GM12878 (cell line): ENCODE measurements around the gene HOXB3. TPM values are rescaled to one million over a fixed set of nuclear protein-coding genes. Genes with fewer than 3 reads are reported as not detected.

Experiments used
- ATAC-seq: fragments of 200-7000 bp; cut with Tn5 transposase; 3 replicates; pipeline ENCODE4 v1.9.1; 2020; ENCODE audit warnings: mild to moderate bottlenecking, moderate library complexity
- BruUV-seq: library from RNA; stranded (reverse); fragments of 400-500 nt; replicated peaks from 2 replicates; lab custom pipeline; 2021; lab: Mats Ljungman, UMichigan
- CTCF ChIA-PET: fragments of 300-600 bp; sonication (Branson Sonifier 250); formaldehyde crosslinking; extraction: SDS; loops from one replicate; lab custom pipeline; 2021; ENCODE audit warnings: inconsistent platforms; lab: Yijun Ruan, JAX
- POLR2A ChIA-PET: fragments of 350-600 bp; formaldehyde crosslinking; extraction: SDS; loops from one replicate; lab custom pipeline; 2021; ENCODE audit warnings: inconsistent platforms; lab: Charles Lee
- RAD21 ChIA-PET: fragments of 300-600 bp; sonication (Branson Sonifier 250); formaldehyde crosslinking; loops from one replicate; lab custom pipeline; 2023; ENCODE audit warnings: antibody characterized with exemption; ENCODE audit not compliant: unreplicated experiment; lab: Charles Lee
- SMC1A ChIA-PET: fragments of 300-600 bp; sonication (Branson Sonifier 250); formaldehyde crosslinking; loops from one replicate; lab custom pipeline; 2023; ENCODE audit not compliant: unreplicated experiment, uncharacterized antibody; lab: Charles Lee
- DNase-seq: peaks from one replicate; pipeline ENCODE4 v3.0.0-alpha.2; 2011; ENCODE audit warnings: low read depth, low spot score
- FAIRE-seq: peaks from 3 replicates; lab custom pipeline; 2011; peaks lifted over from hg19 to GRCh38; lab: Jason Lieb, UNC
- H2AFZ ChIP-seq: 2 replicates; pipeline ENCODE4 v1.6.0; 2011; ENCODE audit warnings: low read depth, low read length, control low read depth; ENCODE audit not compliant: control insufficient read depth
- H3K27ac ChIP-seq: 2 replicates; pipeline ENCODE4 v1.5.1; 2011; ENCODE audit warnings: control low read depth; ENCODE audit not compliant: control insufficient read depth, insufficient read depth
- H3K27me3 ChIP-seq, 2 experiments: replicated peaks in 1 of 2; 2 replicates each; pipeline versions ENCODE4 v1.6.0 to v1.6.1; 2011; ENCODE audit warnings: low read length in 1 of 2; ENCODE audit not compliant: control insufficient read depth in 2 of 2, insufficient read depth in 2 of 2
- H3K36me3 ChIP-seq, 2 experiments: 2 replicates each; pipeline ENCODE4 v1.5.1; 2011; ENCODE audit warnings: low read length in 1 of 2; ENCODE audit not compliant: control insufficient read depth in 2 of 2, insufficient read depth in 2 of 2
- H3K4me1 ChIP-seq: 2 replicates; pipeline ENCODE4 v1.6.1; 2011; ENCODE audit warnings: mild to moderate bottlenecking, low read length, moderate library complexity, mixed read lengths; ENCODE audit not compliant: control insufficient read depth, insufficient read depth
- H3K4me2 ChIP-seq: 2 replicates; pipeline ENCODE4 v1.6.0; 2011; ENCODE audit warnings: control low read depth; ENCODE audit not compliant: control insufficient read depth, insufficient read depth
- H3K4me3 ChIP-seq: fragments of 200-600 bp; sonication (generic); 2 replicates; pipeline ENCODE4 v1.5.1; 2016
- H3K79me2 ChIP-seq: 2 replicates; pipeline ENCODE4 v1.6.0; 2011; ENCODE audit warnings: low read length; ENCODE audit not compliant: control insufficient read depth, insufficient read depth
- H3K9ac ChIP-seq: 2 replicates; pipeline ENCODE4 v1.8.0; 2011; ENCODE audit warnings: low read length, control low read depth, mixed read lengths; ENCODE audit not compliant: control insufficient read depth, insufficient read depth
- H3K9me3 ChIP-seq: replicated peaks from 3 replicates; pipeline ENCODE4 v1.5.1; 2011; ENCODE audit warnings: mild to moderate bottlenecking, low read length; ENCODE audit not compliant: control insufficient read depth, insufficient read depth
- H4K20me1 ChIP-seq: 2 replicates; pipeline ENCODE4 v1.6.0; 2011; ENCODE audit not compliant: control insufficient read depth, insufficient read depth
- BCL3 ChIP-seq: IDR thresholded peaks from 2 replicates; pipeline ENCODE4 v1.6.1; 2011; ENCODE audit warnings: borderline replicate concordance, low read depth, mild to moderate bottlenecking, moderate library complexity, low read length; ENCODE audit not compliant: insufficient read depth, poor library complexity, severe bottlenecking
- BMI1 ChIP-seq: fragments of 450-650 bp; IDR thresholded peaks from 2 replicates; pipeline ENCODE4 v1.6.1; 2016; ENCODE audit warnings: mild to moderate bottlenecking, moderate library complexity, borderline replicate concordance
- CEBPZ ChIP-seq: fragments of 150-350 bp; IDR thresholded peaks from 2 replicates; pipeline ENCODE4 v1.6.1; 2016; ENCODE audit warnings: low read depth, low read length
- EP300 ChIP-seq, 2 experiments: fragments of 150-350 bp in 1 of 2; IDR thresholded peaks; 2 replicates each; pipeline ENCODE4 v1.6.1; 2011 to 2012; ENCODE audit warnings: low read depth in 2 of 2, low read length in 2 of 2, borderline replicate concordance in 1 of 2, improper control_type of control experiment in 1 of 2, inconsistent platforms in 1 of 2; ENCODE audit not compliant: control insufficient read depth in 1 of 2
- ESRRA ChIP-seq: IDR thresholded peaks from 2 replicates; pipeline ENCODE4 v1.6.1; 2012; ENCODE audit warnings: mild to moderate bottlenecking, low read length, improper control_type of control experiment
- ETV6 ChIP-seq, 2 experiments: fragments of 450-650 bp in 1 of 2; IDR thresholded peaks in 1 of 2; conservative IDR thresholded peaks in 1 of 2; 2 replicates each; pipeline ENCODE4 v1.6.1; 2014; ENCODE audit warnings: antibody characterized with exemption in 1 of 2, borderline replicate concordance in 1 of 2, low read depth in 1 of 2, mild to moderate bottlenecking in 1 of 2, moderate library complexity in 1 of 2
- IKZF2 ChIP-seq, 2 experiments: fragments of 450-650 bp; IDR thresholded peaks; 2 replicates each; pipeline ENCODE4 v1.6.1; 2017; ENCODE audit warnings: mild to moderate bottlenecking in 2 of 2, moderate library complexity in 2 of 2
- MXI1 ChIP-seq: fragments of 150-350 bp; IDR thresholded peaks from 2 replicates; pipeline ENCODE4 v1.6.1; 2011; ENCODE audit warnings: low read depth, mild to moderate bottlenecking, inconsistent platforms, low read length, improper control_type of control experiment
- NFYA ChIP-seq: IDR thresholded peaks from 2 replicates; pipeline ENCODE4 v1.6.1; 2011; ENCODE audit warnings: low read depth, mild to moderate bottlenecking, low read length, improper control_type of control experiment, borderline replicate concordance
- SMARCA5 ChIP-seq: fragments of 450-650 bp; IDR thresholded peaks from 2 replicates; pipeline ENCODE4 v1.6.1; 2017; ENCODE audit warnings: mild to moderate bottlenecking
- STAT1 ChIP-seq: fragments of 450-650 bp; conservative IDR thresholded peaks from 2 replicates; pipeline ENCODE4 v1.6.1; 2014; ENCODE audit warnings: antibody characterized with exemption, mild to moderate bottlenecking
- YBX1 ChIP-seq: fragments of 450-650 bp; IDR thresholded peaks from 2 replicates; pipeline ENCODE4 v1.6.1; 2016; ENCODE audit warnings: antibody characterized with exemption
- ZNF384 ChIP-seq: IDR thresholded peaks from 2 replicates; pipeline ENCODE4 v1.6.1; 2012; ENCODE audit warnings: low read depth, mild to moderate bottlenecking, low read length, improper control_type of control experiment, borderline replicate concordance
- WGBS: methylation state at CpG from one replicate; pipeline ENCODE4 v1.1.6; 2016; ENCODE audit warnings: low lambda C conversion rate; ENCODE audit not compliant: insufficient replicate concordance, insufficient coverage; ENCODE audit errors: missing lambda C conversion rate; 5-methylcytosine and 5-hydroxymethylcytosine counted together
- in situ Hi-C: fragments of 300-500 bp; cut with MboI; formaldehyde crosslinking; loops from 9 replicates; pipeline ENCODE4 v1.14.3; 2018; ENCODE audit warnings: mixed read lengths
- intact Hi-C: fragments of 100-400 bp; cut with micrococcal nuclease; formaldehyde crosslinking; loops from one replicate; pipeline ENCODE4 v1.14.2; 2022; ENCODE audit not compliant: unreplicated experiment
- polyA plus RNA-seq, 11 experiments: library from polyadenylated mRNA; depleted of rRNA in 4 of 11; unstranded in 6 of 11; stranded (reverse) in 5 of 11; fragments of >200 nt; fragmentation: Nextera tagmentation in 4 of 11; fragmentation: Illumina TruSeq in 1 of 11; extraction: Ambion mirVana in 4 of 11; extraction: Trizol in 1 of 11; gene quantifications; 1 replicate in 1 of 11; 2 replicates in 10 of 11; pipeline versions ENCODE4 v1.2.1 to v1.2.3, GENCODE V29; 2011 to 2016; ENCODE audit warnings: inconsistent platforms in 2 of 11, missing spikeins in 2 of 11, low read depth in 1 of 11
- total RNA-seq, 4 experiments: library from RNA; depleted of rRNA in 3 of 4; stranded (reverse); fragments of >200 nt in 3 of 4; fragmentation: Illumina TruSeq in 1 of 4; extraction: Trizol in 1 of 4; gene quantifications; 2 replicates each; pipeline versions ENCODE4 v1.2.1 to v1.2.3, GENCODE V29; 2013 to 2021
- TF ChIP-seq, protein P1 (sequence below), 3 experiments: IDR thresholded peaks in 2 of 3; conservative IDR thresholded peaks in 1 of 3; 2 replicates each; pipeline ENCODE4 v1.5.1; 2011; ENCODE audit warnings: low read depth in 3 of 3, low read length in 3 of 3, mild to moderate bottlenecking in 3 of 3, control low read depth in 2 of 3, moderate library complexity in 2 of 3, inconsistent platforms in 1 of 3, mixed read lengths in 1 of 3; ENCODE audit not compliant: control insufficient read depth in 2 of 3, insufficient read depth in 1 of 3; ENCODE audit errors: extremely low read depth in 1 of 3

The HOXB3 gene
- total and polyA plus RNA-seq, 10 of the 15 experiments (the other 5 are each of a cell fraction or from before 2014, with no cell fraction given) = 0.19 to 7.7 (median 2.9) TPM

- TF ChIP-seq, protein P1, sequence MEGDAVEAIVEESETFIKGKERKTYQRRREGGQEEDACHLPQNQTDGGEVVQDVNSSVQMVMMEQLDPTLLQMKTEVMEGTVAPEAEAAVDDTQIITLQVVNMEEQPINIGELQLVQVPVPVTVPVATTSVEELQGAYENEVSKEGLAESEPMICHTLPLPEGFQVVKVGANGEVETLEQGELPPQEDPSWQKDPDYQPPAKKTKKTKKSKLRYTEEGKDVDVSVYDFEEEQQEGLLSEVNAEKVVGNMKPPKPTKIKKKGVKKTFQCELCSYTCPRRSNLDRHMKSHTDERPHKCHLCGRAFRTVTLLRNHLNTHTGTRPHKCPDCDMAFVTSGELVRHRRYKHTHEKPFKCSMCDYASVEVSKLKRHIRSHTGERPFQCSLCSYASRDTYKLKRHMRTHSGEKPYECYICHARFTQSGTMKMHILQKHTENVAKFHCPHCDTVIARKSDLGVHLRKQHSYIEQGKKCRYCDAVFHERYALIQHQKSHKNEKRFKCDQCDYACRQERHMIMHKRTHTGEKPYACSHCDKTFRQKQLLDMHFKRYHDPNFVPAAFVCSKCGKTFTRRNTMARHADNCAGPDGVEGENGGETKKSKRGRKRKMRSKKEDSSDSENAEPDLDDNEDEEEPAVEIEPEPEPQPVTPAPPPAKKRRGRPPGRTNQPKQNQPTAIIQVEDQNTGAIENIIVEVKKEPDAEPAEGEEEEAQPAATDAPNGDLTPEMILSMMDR (IDR thresholded peaks at IDR 0.05 in 2 of 3, conservative IDR thresholded peaks at IDR 0.05 in 1 of 3; ENCODE audit: control insufficient read depth in 2 of 3, extremely low read depth in 1 of 3, insufficient read depth in 1 of 3, low read depth in 3 of 3, low read length in 3 of 3) = peak in 2 of 3 experiments; percentile 15 to 17; a peak in 1 of 6 replicates
- TF ChIP-seq ETV6 (conservative IDR thresholded peaks at IDR 0.05 in 1 of 2, IDR thresholded peaks at IDR 0.05 in 1 of 2; ENCODE audit: borderline replicate concordance in 1 of 2, low read depth in 1 of 2) (no peak), NFYA (no peak), SMARCA5 (no peak)
- TF ChIP-seq, all 136 proteins: peak for 3
Measured at GRCh38 chr17:48506246-48506645, 83.8 kb downstream of the HOXB3 start (continued).

DNA sequence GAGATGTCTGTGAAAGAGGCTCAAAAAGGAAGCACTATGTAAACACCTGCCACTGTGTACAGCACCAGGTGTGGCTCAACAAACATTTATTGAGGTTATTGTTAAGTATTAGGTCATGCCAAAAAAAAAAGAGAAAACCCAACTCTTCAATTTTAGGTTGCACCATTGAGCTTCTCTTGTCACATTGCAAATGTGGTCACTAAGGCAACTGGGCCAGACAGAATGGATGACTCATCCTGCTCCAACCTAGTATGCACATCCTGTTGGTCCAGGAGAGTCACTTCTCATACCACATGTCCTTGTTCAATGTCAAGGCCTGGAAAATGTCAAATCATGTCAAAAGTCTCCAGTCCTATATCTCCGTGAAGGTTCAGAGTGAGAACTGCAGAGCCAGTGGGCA is 84.3 kb downstream of the HOXB3 start:
- ChIA-PET SMC1A (interaction anchor here (0.6 to 4.6 kb wide), 12 partner anchors 9 to 169 kb away, joined by 3 to 31 read pairs (median 4); no protein-coding TSS in a partner anchor), CTCF (interaction anchor here (0.6 to 5.7 kb wide), 11 partner anchors 9 to 198 kb away, joined by 3 to 36 read pairs (median 5); no protein-coding TSS in a partner anchor), POLR2A (interaction anchor here (1.0 to 1.4 kb wide), 5 partner anchors 20 to 347 kb away, joined by 3 to 5 read pairs (median 3); no protein-coding TSS in a partner anchor), RAD21 (interaction anchor here (0.6 to 3.7 kb wide), 7 partner anchors 14 to 154 kb away, joined by 3 to 18 read pairs (median 4); partner anchors contain the start of gene HOXB5)
- Histone ChIP-seq H2AFZ (no peak overlapping the region; the same call in 1 of the 2 replicates), H3K79me2 (no peaks in the 10 kb centered on the region), H3K9me3 (no peaks in the 10 kb centered on the region), H3K4me3 (no peak overlapping the region), H3K9ac (no peak overlapping the region), H3K27me3 (no peaks in the 10 kb centered on the region), H3K4me1 (peaks cover 24% of the 10 kb centered on the region), H3K4me2 (peak overlapping the region; percentile 28; the same call in 1 of the 2 replicates), H3K36me3 (no peaks in the 10 kb centered on the region), H4K20me1 (no peaks in the 10 kb centered on the region), H3K27ac (no peak overlapping the region)
- no TSS peak for BruUV-seq
- 0% methylated on average over 1 of the region's 1 CpG for WGBS
- ATAC-seq (peak; percentile 99), DNase-seq (peak; percentile 77), FAIRE-seq (peak; percentile 91)
- intact Hi-C loops (no loop called here), in situ Hi-C loops (no loop called here)
- TF ChIP-seq IKZF2 (IDR thresholded peaks at IDR 0.05) (peak; percentile 73 to 79), ZNF384 (peak; percentile 78), MXI1 (peak; percentile 77), CEBPZ (no peak), BMI1 (peak; percentile 42; the same call in 1 of the 2 replicates), BCL3 (no peak), EP300 (IDR thresholded peaks at IDR 0.05; ENCODE audit: borderline replicate concordance in 1 of 2, control insufficient read depth in 1 of 2, low read depth in 2 of 2, low read length in 2 of 2) (peak; percentile 49 to 82; a peak in 3 of 4 replicates), ESRRA (peak; percentile 64; the same call in 1 of the 2 replicates), YBX1 (no peak), NFYA (no peak), STAT1 (no peak)
